Superior temporal gyrus (tissue), 1 donor: ENCODE results near the gene PRKAR2B.
A peak's percentile ranks its signal among the peaks of the same experiment; 100 is the strongest.
"Not testable (repeated sequence)": the region's sequence is repeated elsewhere in the genome, so short reads cannot be mapped to it uniquely, and the experiment has no call there.

Source experiments
- DNase-seq: peaks from one replicate; pipeline ENCODE4 v3.0.0-alpha.2; 2016; ENCODE audit errors: extremely low spot score

Gene PRKAR2B

GRCh38 chr7:107048783-107049418 is 4.4 kb downstream of the PRKAR2B start:
- DNase-seq = no peak

DNA sequence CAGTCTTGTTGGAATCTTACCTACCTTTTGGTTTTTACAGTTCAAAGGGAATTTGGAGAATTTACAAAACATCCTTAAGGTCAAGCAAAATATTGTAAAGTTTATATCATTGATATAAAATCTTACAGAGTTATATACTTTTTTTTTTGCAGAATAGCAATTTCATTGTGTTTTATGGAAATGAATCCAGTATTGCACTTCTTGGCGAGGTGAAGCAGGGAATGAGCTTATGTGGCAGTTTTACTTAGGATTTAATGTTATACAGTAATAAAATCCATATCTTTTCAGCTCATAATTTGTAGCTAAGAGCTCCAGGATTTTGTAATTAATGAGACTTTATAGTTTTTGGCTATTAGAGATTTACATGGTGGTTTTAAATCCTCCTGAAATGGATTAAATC is 5.0 kb downstream of the PRKAR2B start:
- no peak for DNase-seq

GRCh38 chr7:107049971-107050532 is 5.5 kb downstream of the PRKAR2B start:
- no peak for DNase-seq

DNA sequence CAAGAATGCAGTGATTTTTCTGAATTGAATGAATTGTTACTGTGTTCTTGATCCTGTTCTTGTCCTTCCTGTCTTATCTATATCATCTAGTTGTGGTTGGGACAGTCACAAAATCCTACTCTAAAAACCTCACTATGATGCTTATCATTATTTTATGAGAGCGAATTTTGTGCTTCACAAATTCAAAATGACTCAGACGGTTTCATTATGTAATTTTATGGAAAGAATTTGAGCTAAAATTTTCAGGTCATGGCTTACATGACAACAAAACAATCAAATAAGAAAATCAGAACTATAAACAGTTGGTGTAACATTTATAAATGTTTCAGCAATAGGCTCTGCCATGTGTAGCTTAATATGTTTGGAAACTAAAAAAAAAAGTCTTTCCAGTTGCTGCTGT is 6.9 kb downstream of the PRKAR2B start:
- no peak for DNase-seq

DNA sequence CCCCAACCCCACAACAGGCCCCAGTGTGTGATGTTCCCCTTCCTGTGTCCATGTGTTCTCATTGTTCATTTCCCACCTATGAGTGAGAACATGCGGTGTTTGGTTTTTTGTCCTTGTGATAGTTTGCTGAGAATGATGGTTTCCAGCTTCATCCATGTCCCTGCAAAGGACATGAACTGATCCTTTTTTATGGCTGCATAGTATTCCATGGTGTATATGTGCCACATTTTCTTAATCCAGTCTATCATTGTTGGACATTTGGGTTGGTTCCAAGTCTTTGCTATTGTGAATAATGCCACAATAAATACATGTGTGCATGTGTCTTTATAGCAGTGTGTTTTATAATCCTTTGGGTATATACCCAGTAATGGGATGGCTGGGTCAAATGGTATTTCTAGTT is 10.5 kb downstream of the PRKAR2B start:
- DNase-seq = not testable (repeated sequence)

DNA sequence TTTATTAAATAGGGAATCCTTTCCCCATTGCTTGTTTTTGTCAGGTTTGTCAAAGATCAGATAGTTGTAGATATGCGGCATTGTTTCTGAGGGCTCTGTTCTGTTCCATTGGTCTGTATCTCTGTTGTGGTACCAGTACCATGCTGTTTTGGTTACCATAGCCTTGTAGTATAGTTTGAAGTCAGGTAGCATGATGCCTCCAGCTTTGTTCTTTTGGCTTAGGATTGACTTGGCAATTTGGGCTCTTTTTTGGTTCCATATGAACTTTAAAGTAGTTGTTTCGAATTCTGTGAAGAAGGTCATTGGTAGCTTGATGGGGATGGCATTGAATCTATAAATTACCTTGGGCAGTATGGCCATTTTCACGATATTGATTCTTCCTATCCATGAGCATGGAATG is 11.6 kb downstream of the PRKAR2B start:
- DNase-seq = not testable (repeated sequence)

- no peak for DNase-seq
These were observed 12.4 kb downstream of the PRKAR2B start for GRCh38 chr7:107056728-107057473.

- DNase-seq = no peak
These were observed 12.9 kb downstream of the PRKAR2B start for GRCh38 chr7:107057474-107057833.

DNA sequence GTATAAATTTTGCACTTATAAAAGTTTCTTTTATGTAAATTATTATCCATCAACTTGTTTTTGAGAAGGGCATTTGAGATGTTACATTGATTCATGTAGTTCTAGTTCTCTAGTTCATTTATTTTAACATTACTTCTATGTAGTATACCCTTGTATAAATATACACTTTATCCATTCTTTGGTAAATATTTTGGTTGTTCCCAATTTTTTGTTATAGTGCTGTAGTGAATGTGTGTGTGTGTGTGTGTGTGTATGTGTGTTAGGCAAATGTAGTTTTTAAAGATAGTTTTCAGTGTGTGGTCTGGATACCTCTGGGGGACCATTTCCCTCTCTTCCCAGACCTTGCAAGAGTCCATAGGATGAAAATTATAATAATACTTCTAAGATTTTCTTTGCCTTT is 15.0 kb downstream of the PRKAR2B start:
- no peak for DNase-seq

- no peak for DNase-seq
These were observed 19.0 kb downstream of the PRKAR2B start for GRCh38 chr7:107063245-107064120.

- DNase-seq = no peak
These were observed 19.8 kb downstream of the PRKAR2B start for GRCh38 chr7:107064255-107064654.

DNA sequence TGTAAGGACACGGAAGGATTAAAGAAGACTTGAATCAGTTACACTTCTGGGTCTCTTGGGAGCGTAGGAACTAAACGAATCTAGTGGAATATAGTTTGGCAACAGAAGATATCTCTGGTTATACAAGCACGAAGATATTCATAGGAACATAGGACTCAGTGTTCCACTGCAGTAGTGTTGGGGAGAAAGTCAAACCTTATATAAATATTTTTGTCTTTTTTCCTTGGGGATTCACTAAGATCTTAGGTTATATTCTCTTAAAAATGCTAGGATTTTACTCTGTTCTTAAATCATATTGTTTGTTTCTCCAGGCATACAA is 21.4 kb downstream of the PRKAR2B start:
- DNase-seq = peak; percentile 69

GRCh38 chr7:107068156-107068555 is 23.7 kb downstream of the PRKAR2B start:
- DNase-seq = no peak

DNA sequence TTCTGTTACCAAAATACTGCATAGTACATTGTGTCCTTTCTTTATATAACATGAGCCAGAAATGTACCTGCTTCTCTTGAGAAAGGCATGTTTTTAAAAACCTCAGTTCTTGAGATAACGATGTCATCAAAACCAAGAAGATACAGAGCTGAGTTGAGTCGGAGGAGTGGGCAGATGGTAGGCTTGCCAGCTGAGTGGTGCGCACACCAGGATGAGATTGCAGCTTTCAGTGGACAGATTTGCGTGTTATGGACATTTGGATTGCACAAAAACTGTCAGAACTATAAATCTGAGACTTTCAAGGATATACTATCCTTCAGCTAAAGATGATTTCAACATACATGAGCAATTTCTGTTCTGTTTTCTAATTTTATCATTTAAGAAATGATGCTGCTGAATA is 25.0 kb downstream of the PRKAR2B start:
- peak; percentile 74 for DNase-seq

GRCh38 chr7:107070710-107071109 is 26.2 kb downstream of the PRKAR2B start:
- no peak for DNase-seq

GRCh38 chr7:107071129-107071528 is 26.6 kb downstream of the PRKAR2B start:
- DNase-seq = no peak

DNA sequence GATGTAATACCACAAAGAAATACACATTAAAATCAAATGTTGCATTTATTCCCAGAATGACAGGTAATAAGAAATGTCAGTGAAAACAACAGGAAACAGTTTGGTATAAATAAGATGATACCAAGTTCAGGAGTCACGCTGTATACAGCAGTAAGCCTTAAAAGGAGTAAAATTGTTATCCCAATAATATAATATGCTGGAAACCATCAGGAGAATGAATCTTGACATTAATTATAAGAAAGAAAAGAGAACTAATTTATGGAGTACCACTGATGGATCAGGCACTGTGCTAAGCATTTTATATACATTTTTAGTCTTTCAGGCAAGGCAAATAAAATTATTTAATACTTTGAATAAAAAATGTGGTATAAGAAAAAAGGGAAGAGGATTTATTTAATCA is 27.6 kb downstream of the PRKAR2B start:
- no peak for DNase-seq

DNA sequence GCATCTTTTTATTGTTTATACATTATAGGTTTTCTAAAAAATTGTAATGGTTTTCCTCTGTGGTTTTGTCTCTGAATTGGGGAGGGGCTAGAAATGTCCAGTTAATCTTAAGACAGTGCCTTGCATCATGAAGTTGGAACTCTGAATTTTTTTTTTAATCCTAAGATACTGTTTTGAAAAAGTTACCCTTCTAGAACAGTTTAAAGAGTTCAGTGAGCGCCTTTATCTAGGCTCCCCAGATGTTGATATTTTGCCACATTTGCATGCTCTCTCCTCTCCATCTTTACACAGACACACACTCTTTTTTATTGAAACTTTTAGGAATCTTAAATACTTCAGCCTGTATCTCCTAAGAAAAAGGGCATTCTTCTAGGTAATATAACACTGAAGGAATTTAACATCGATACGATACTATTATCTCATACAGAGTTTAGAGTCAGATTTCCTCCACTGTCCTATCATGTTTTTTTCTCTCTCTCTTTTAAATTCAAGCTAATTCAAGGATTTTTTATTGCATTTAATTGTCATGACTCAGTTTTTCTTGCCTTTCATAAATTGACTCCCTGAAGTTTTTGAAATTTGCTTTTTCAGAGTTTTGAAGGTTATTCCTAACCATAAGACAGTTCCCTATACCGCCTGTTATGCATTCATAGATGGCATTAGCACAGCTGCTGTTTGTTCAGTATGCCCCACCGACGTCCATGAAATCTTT is 31.5 kb downstream of the PRKAR2B start:
- no peak for DNase-seq

DNA sequence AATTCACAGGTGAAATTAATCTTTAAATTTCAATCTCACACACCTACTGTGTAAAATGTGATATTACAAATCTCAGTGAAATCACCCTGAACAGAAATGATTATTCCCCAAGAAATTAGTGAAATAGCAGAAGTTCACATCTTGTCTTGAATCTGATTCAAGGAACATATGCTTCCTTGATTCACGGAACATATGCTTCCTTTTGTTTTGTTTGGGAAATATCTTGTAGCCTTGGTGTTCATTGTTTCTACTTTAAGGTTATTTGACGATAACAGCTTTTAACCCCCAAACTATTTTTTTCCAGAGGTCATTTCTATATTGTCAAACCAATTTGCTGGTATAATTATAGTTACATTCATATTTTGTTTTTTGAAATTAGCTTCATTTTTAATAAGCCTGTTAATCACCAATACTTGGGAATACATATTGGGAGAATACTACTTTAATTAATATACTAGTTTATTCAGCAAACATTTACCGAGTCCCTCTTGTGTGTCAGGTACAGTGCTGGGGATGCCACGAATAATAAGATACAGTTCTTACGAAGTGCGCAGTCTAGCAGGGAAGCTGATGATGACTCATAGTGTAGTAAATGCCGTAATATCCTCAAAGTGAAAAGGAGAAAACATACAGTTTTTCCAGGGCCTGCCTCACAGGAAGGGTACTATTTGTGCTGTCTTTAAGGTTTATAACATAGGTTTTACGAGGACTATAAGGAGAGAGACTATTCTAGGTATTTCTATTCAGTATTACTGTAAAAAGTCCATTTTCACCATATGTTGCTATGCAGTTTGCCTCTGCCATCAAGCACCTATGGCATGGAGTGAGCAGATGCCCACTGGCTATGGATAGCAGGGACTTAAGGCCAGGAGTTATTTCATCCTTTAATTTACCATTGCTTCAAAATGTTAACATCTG is 32.5 kb downstream of the PRKAR2B start:
- no peak for DNase-seq

DNA sequence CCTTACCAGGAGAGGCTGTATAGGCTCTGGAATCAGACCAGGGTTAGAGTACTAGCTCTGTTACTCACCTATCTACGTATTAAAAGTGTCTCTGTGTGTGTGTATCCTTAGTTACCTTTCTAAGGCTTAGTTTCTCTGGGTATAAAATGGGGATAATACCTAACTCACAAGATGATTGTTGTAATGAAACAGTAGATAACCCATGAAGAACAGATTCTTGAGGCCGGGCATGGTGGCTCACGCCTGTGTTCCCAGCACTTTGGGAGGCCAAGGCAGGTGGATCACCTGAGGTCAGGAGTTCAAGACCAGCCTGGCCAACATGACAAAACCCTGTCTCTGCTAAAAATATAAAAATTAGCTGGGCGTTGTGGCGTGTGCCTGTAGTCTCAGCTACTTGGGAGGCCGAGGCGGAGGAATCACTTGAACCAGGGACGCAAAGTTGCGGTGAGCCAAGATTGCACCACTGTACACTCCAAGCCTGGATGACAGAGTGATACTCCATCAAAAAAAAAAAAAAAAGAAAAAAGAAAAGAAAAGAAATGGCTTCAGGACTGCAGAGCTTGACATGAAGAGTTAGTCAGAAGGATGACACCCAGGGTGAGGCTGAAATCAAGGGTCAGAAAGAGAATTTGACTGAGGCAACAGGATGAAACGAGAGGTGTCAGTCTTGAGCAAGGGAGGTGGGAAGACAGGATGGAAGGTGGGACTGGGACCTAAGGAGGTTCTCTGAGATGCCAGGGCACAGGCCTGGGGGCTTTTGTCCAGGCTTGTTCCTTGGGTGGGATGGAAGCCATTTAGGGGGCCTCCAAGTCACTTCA is 33.4 kb downstream of the PRKAR2B start:
- DNase-seq = no peak
